ENCODE measurements around the gene GAL3ST1. TPM values are rescaled to one million over a fixed set of nuclear protein-coding genes. Genes with fewer than 3 reads are reported as not detected.

The GAL3ST1 gene
- total and polyA plus RNA-seq, 4 donors = 1.0 to 19.4 (median 1.5) TPM

DNA sequence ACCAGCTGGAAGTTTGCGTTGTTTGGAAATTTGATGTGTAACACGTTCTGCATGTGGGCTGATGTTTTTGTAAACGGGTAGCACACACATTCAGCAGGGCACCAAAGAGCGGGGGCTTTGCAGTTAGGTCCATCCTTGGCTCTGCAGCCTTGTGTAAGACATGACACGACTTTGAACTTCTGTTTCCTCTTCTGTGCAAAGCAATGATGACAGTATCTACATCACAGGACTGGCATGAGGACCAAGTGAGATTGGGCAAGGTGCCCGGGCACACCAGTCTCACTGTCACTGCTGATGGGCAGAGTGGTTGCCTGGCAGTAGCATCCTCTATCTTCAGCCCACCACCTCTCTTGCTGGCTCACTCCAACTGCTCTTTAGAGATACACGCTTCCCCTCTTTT lies 35.8 kb upstream of the GAL3ST1 start:
- TF ChIP-seq, protein P1, sequence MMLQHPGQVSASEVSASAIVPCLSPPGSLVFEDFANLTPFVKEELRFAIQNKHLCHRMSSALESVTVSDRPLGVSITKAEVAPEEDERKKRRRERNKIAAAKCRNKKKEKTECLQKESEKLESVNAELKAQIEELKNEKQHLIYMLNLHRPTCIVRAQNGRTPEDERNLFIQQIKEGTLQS (IDR thresholded peaks at IDR 0.05) = no peak
- TF ChIP-seq TAF1 (conservative IDR thresholded peaks at IDR 0.05) (no peak), HNF4A (conservative IDR thresholded peaks at IDR 0.05) (no peak), RAD21 (IDR thresholded peaks at IDR 0.05) (no peak), FOXA2 (IDR thresholded peaks at IDR 0.05) (no peak), RXRA (IDR thresholded peaks at IDR 0.05) (no peak), YY1 (IDR thresholded peaks at IDR 0.05) (no peak)
- TF ChIP-seq, protein P2, sequence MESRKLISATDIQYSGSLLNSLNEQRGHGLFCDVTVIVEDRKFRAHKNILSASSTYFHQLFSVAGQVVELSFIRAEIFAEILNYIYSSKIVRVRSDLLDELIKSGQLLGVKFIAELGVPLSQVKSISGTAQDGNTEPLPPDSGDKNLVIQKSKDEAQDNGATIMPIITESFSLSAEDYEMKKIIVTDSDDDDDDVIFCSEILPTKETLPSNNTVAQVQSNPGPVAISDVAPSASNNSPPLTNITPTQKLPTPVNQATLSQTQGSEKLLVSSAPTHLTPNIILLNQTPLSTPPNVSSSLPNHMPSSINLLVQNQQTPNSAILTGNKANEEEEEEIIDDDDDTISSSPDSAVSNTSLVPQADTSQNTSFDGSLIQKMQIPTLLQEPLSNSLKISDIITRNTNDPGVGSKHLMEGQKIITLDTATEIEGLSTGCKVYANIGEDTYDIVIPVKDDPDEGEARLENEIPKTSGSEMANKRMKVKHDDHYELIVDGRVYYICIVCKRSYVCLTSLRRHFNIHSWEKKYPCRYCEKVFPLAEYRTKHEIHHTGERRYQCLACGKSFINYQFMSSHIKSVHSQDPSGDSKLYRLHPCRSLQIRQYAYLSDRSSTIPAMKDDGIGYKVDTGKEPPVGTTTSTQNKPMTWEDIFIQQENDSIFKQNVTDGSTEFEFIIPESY (IDR thresholded peaks at IDR 0.05) = no peak
- no peak for DNase-seq (ENCODE audit: low spot score)
- no peak overlapping the region for H3K4me3 ChIP-seq (ENCODE audit: low read depth in 1 of 3, low read length in 3 of 3)
- 70% methylated on average over 7 of the region's 7 CpGs for WGBS
- H3K4me1 ChIP-seq (ENCODE audit: control insufficient read depth in 4 of 4, insufficient read depth in 4 of 4, low read length in 3 of 4) = peaks cover 3 to 28% (median 16%) of the 10 kb centered on the region in 4 donors
- no peaks in the 10 kb centered on the region for H3K9me3 ChIP-seq (ENCODE audit: control insufficient read depth in 4 of 4, low read length in 3 of 4)
- H3K9ac ChIP-seq (ENCODE audit: low read depth in 1 of 2, low read length in 2 of 2) = no peak overlapping the region
- H3K36me3 ChIP-seq (ENCODE audit: control insufficient read depth in 4 of 4, insufficient read depth in 3 of 4, low read depth in 1 of 4, low read length in 3 of 4) = peaks cover 0 to 4% (median 1%) of the 10 kb centered on the region in 4 donors
- no peak overlapping the region for H3K27ac ChIP-seq (ENCODE audit: low read depth in 1 of 2, low read length in 2 of 2)
- no peaks in the 10 kb centered on the region for H3K27me3 ChIP-seq (ENCODE audit: control insufficient read depth in 4 of 4, insufficient read depth in 4 of 4, low read length in 3 of 4)

DNA sequence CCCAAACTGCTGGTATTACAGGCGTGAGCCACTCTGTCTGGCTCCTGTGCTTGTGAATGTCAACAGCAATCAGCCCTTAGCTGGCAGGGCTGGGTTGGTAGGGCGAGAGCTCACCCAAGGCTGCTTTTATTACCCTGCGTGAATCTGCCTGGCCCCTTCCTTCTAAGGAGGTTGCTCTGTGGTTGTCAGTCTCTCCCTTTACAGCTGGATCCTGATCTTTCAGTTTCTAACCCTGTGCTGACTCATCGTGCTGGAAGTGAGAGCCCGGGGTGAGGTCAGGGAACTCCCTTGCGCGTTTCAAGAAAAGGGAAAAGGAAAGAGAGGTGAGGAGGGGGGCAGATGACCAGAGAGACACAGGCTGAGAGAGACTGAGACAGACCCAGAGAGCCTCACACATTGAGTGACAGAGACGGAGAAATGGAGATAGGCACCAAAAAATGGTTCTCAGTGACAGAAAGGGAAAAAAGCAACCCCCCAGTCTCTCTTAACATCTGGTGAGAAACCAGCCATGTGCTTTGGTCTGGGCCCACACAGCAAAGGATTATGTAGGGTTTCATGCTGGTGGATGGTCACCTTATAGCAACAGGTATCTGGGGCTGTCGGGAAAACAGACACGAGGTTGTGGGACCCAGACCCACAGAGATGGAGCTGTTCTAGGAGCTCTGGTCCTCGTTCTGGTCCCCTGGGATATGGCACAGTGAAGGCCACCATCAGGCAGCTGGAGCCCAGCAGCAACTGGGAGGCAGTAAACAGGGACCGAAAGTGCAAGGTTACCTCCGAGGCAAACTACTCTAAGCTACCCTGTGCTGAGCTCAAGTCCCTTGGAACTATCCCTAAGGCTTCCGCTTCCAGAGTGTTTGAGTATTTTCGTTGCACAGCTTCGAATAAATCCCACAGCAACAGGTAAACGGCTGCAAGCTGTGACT lies 35.1 kb upstream of the GAL3ST1 start:
- Histone ChIP-seq H3K4me1 (ENCODE audit: control insufficient read depth in 4 of 4, insufficient read depth in 4 of 4, low read length in 3 of 4) (peaks cover 3 to 28% (median 16%) of the 10 kb centered on the region in 4 donors), H3K4me3 (ENCODE audit: low read depth in 1 of 3, low read length in 3 of 3) (no peak overlapping the region)

More for the DNA sequence above, 35.1 kb upstream of the GAL3ST1 start:
- peak; percentile 47 for DNase-seq (ENCODE audit: low spot score)
- Histone ChIP-seq H3K9me3 (ENCODE audit: control insufficient read depth in 4 of 4, low read length in 3 of 4) (no peaks in the 10 kb centered on the region), H3K27ac (ENCODE audit: low read depth in 1 of 2, low read length in 2 of 2) (peak overlapping the region; percentile 44 to 59), H3K36me3 (ENCODE audit: control insufficient read depth in 4 of 4, insufficient read depth in 3 of 4, low read depth in 1 of 4, low read length in 3 of 4) (no peaks in the 10 kb centered on the region), H3K27me3 (ENCODE audit: control insufficient read depth in 4 of 4, insufficient read depth in 4 of 4, low read length in 3 of 4) (no peaks in the 10 kb centered on the region), H3K9ac (ENCODE audit: low read depth in 1 of 2, low read length in 2 of 2) (no peak overlapping the region)
- 70% methylated on average over 17 of the region's 17 CpGs for WGBS
- TF ChIP-seq YY1 (IDR thresholded peaks at IDR 0.05) (no peak), GABPA (IDR thresholded peaks at IDR 0.05 in 1 of 2, conservative IDR thresholded peaks at IDR 0.05 in 1 of 2) (no peak), SP1 (IDR thresholded peaks at IDR 0.05) (no peak), NR2F2 (IDR thresholded peaks at IDR 0.05) (peak; percentile 77), HNF4G (IDR thresholded peaks at IDR 0.05) (no peak), FOXA1 (IDR thresholded peaks at IDR 0.05) (no peak), JUND (IDR thresholded peaks at IDR 0.05) (peak; percentile 32 to 65), HNF4A (conservative IDR thresholded peaks at IDR 0.05) (no peak), EGR1 (IDR thresholded peaks at IDR 0.05; ENCODE audit: low read depth in 2 of 2) (no peak), RAD21 (IDR thresholded peaks at IDR 0.05) (no peak), TAF1 (conservative IDR thresholded peaks at IDR 0.05) (no peak), RXRA (IDR thresholded peaks at IDR 0.05) (peak in 1 of 2 donors; percentile 29)
- TF ChIP-seq, protein P3, sequence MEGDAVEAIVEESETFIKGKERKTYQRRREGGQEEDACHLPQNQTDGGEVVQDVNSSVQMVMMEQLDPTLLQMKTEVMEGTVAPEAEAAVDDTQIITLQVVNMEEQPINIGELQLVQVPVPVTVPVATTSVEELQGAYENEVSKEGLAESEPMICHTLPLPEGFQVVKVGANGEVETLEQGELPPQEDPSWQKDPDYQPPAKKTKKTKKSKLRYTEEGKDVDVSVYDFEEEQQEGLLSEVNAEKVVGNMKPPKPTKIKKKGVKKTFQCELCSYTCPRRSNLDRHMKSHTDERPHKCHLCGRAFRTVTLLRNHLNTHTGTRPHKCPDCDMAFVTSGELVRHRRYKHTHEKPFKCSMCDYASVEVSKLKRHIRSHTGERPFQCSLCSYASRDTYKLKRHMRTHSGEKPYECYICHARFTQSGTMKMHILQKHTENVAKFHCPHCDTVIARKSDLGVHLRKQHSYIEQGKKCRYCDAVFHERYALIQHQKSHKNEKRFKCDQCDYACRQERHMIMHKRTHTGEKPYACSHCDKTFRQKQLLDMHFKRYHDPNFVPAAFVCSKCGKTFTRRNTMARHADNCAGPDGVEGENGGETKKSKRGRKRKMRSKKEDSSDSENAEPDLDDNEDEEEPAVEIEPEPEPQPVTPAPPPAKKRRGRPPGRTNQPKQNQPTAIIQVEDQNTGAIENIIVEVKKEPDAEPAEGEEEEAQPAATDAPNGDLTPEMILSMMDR (IDR thresholded peaks at IDR 0.05; ENCODE audit: low read depth, low read length, missing input control) = no peak
- TF ChIP-seq, protein P4, sequence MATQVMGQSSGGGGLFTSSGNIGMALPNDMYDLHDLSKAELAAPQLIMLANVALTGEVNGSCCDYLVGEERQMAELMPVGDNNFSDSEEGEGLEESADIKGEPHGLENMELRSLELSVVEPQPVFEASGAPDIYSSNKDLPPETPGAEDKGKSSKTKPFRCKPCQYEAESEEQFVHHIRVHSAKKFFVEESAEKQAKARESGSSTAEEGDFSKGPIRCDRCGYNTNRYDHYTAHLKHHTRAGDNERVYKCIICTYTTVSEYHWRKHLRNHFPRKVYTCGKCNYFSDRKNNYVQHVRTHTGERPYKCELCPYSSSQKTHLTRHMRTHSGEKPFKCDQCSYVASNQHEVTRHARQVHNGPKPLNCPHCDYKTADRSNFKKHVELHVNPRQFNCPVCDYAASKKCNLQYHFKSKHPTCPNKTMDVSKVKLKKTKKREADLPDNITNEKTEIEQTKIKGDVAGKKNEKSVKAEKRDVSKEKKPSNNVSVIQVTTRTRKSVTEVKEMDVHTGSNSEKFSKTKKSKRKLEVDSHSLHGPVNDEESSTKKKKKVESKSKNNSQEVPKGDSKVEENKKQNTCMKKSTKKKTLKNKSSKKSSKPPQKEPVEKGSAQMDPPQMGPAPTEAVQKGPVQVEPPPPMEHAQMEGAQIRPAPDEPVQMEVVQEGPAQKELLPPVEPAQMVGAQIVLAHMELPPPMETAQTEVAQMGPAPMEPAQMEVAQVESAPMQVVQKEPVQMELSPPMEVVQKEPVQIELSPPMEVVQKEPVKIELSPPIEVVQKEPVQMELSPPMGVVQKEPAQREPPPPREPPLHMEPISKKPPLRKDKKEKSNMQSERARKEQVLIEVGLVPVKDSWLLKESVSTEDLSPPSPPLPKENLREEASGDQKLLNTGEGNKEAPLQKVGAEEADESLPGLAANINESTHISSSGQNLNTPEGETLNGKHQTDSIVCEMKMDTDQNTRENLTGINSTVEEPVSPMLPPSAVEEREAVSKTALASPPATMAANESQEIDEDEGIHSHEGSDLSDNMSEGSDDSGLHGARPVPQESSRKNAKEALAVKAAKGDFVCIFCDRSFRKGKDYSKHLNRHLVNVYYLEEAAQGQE (IDR thresholded peaks at IDR 0.05) = no peak
- TF ChIP-seq, protein P1 (IDR thresholded peaks at IDR 0.05) = no peak
- TF ChIP-seq, protein P2 (IDR thresholded peaks at IDR 0.05) = no peak
- TF ChIP-seq, protein P5, sequence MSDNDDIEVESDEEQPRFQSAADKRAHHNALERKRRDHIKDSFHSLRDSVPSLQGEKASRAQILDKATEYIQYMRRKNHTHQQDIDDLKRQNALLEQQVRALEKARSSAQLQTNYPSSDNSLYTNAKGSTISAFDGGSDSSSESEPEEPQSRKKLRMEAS (IDR thresholded peaks at IDR 0.05) = no peak

All from liver (tissue), 9 donors.